Measurements from ENCODE around the gene GAL3ST3.

GAL3ST3 gene

DNA sequence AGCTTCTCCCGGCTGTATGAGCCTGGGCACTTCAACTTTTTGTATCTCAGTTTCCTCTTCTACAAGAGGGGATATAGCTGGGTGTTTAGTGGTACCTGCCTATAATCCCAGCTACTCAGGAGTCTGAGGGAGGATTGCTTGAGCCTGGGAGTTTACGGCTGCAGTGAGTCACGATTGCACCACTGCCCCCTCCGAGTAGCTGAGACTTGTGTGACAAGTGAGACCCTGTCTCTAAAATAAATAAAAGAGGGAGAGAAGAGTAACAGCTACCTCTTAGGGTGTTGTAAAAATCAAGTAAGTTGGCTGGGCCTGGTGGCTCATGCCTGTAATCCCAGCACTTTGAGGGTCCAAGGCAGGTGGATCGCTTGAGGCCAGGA is 12.6 kb downstream of the GAL3ST3 start:
- Histone ChIP-seq H3K4me2 (ENCODE audit: insufficient read depth, low read length, poor library complexity, severe bottlenecking) (no peak overlapping the region), H4K91ac (ENCODE audit: low read depth, low read length, poor library complexity) (no peak overlapping the region), H2BK12ac (ENCODE audit: low read length) (no peak overlapping the region), H3K27ac (replicated peaks; ENCODE audit: low read length) (no peak overlapping the region), H2BK120ac (ENCODE audit: low read depth, low read length) (no peak overlapping the region), H3K79me1 (ENCODE audit: low read depth, low read length) (no peaks in the 10 kb centered on the region), H2BK5ac (ENCODE audit: low read length) (no peak overlapping the region), H3K36me3 (replicated peaks in 1 of 2; ENCODE audit: control insufficient read depth in 2 of 2, insufficient read depth in 2 of 2, low read length in 2 of 2) (peaks cover 0 to 6% of the 10 kb centered on the region in 2 donors), H2BK15ac (ENCODE audit: low read length) (no peak overlapping the region), H2AFZ (ENCODE audit: low read length) (no peak overlapping the region), H3K4me1 (ENCODE audit: control insufficient read depth in 2 of 2, insufficient read depth in 1 of 2, low read depth in 1 of 2, low read length in 2 of 2) (peaks cover 0 to 2% of the 10 kb centered on the region in 2 donors), H3K9ac (ENCODE audit: low read depth, low read length, poor library complexity) (no peak overlapping the region), H4K8ac (ENCODE audit: low read depth, low read length) (no peak overlapping the region), H3K18ac (ENCODE audit: low read length) (no peak overlapping the region), H3K4ac (ENCODE audit: low read length) (no peak overlapping the region), H3K14ac (ENCODE audit: low read length) (no peak overlapping the region), H3K23ac (ENCODE audit: low read depth, low read length, poor library complexity) (no peak overlapping the region), H3K4me3 (ENCODE audit: low read length in 2 of 2) (no peak overlapping the region), H2AK5ac (ENCODE audit: low read depth, low read length) (no peak overlapping the region), H3K27me3 (ENCODE audit: control insufficient read depth in 3 of 3, insufficient read depth in 3 of 3, low read depth in 1 of 3, low read length in 3 of 3) (peaks cover 0 to 3% (median 2%) of the 10 kb centered on the region in 3 experiments), H3K9me3 (replicated peaks in 1 of 2; ENCODE audit: control insufficient read depth in 2 of 2, insufficient read depth in 1 of 2, low read depth in 1 of 2, low read length in 2 of 2) (peaks cover 4% of the 10 kb centered on the region in 2 donors)
- no CpG with 5 or more reads among the region's 5 CpGs for WGBS, 2 donors (ENCODE audit: extremely low coverage in 2 of 2, insufficient read length in 2 of 2, insufficient replicate concordance in 1 of 2)
- DNase-seq (ENCODE audit: low spot score): no peak

DNA sequence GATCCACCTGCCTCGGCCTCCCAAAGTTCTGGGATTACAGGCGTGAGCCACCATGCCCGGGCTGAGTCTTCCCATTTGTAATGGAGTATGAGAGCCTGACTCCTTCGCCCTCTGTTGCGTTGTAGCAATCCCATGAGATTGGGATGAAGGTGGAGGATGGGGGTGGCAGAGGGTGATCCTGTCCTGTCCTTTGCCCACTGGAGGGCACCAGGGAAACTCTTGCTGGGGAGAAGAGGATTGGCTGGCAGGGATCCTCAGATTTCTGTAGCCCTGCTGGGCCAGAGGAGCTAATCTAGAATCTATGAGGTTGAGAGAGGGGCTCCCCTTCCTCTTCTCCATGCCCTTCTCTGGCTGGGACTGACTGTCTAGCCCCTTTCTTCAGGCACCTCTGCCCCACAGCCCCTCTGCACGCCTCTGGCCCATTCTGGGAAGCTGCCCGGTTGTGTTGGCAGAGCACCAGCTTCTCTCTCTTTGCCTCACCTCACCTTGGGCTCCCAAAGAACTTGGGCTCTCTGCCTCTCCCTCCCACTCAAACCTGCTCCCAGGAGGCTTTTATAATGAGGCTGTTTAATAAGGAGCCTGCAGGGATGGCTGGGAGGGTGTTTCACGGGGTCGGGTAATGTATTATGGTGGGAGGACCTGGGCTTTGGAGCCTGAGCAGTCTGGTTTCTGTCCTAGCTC is 13.2 kb downstream of the GAL3ST3 start:
- Histone ChIP-seq H4K91ac (ENCODE audit: low read depth, low read length, poor library complexity) (no peak overlapping the region), H3K4me1 (ENCODE audit: control insufficient read depth in 2 of 2, insufficient read depth in 1 of 2, low read depth in 1 of 2, low read length in 2 of 2) (peaks cover 0 to 1% of the 10 kb centered on the region in 2 donors), H2BK15ac (ENCODE audit: low read length) (no peak overlapping the region), H3K18ac (ENCODE audit: low read length) (no peak overlapping the region), H3K9ac (ENCODE audit: low read depth, low read length, poor library complexity) (no peak overlapping the region), H3K36me3 (replicated peaks in 1 of 2; ENCODE audit: control insufficient read depth in 2 of 2, insufficient read depth in 2 of 2, low read length in 2 of 2) (peaks cover 0 to 3% of the 10 kb centered on the region in 2 donors), H2BK12ac (ENCODE audit: low read length) (no peak overlapping the region), H2AK5ac (ENCODE audit: low read depth, low read length) (no peak overlapping the region), H2BK120ac (ENCODE audit: low read depth, low read length) (no peak overlapping the region), H3K27me3 (ENCODE audit: control insufficient read depth in 3 of 3, insufficient read depth in 3 of 3, low read depth in 1 of 3, low read length in 3 of 3) (peaks cover 0 to 3% (median 2%) of the 10 kb centered on the region in 3 experiments), H3K79me1 (ENCODE audit: low read depth, low read length) (no peaks in the 10 kb centered on the region), H3K23ac (ENCODE audit: low read depth, low read length, poor library complexity) (no peak overlapping the region), H4K8ac (ENCODE audit: low read depth, low read length) (no peak overlapping the region), H3K27ac (replicated peaks; ENCODE audit: low read length) (no peak overlapping the region), H2BK5ac (ENCODE audit: low read length) (no peak overlapping the region), H3K14ac (ENCODE audit: low read length) (no peak overlapping the region), H3K4me3 (ENCODE audit: low read length in 2 of 2) (no peak overlapping the region), H3K4me2 (ENCODE audit: insufficient read depth, low read length, poor library complexity, severe bottlenecking) (no peak overlapping the region), H3K4ac (ENCODE audit: low read length) (no peak overlapping the region), H2AFZ (ENCODE audit: low read length) (peak overlapping the region; percentile 17), H3K9me3 (replicated peaks in 1 of 2; ENCODE audit: control insufficient read depth in 2 of 2, insufficient read depth in 1 of 2, low read depth in 1 of 2, low read length in 2 of 2) (peaks cover 4% of the 10 kb centered on the region in 2 donors)
- no peak for DNase-seq (ENCODE audit: low spot score)
- WGBS, 2 donors (ENCODE audit: extremely low coverage in 2 of 2, insufficient read length in 2 of 2, insufficient replicate concordance in 1 of 2): no CpG with 5 or more reads among the region's 9 CpGs

DNA sequence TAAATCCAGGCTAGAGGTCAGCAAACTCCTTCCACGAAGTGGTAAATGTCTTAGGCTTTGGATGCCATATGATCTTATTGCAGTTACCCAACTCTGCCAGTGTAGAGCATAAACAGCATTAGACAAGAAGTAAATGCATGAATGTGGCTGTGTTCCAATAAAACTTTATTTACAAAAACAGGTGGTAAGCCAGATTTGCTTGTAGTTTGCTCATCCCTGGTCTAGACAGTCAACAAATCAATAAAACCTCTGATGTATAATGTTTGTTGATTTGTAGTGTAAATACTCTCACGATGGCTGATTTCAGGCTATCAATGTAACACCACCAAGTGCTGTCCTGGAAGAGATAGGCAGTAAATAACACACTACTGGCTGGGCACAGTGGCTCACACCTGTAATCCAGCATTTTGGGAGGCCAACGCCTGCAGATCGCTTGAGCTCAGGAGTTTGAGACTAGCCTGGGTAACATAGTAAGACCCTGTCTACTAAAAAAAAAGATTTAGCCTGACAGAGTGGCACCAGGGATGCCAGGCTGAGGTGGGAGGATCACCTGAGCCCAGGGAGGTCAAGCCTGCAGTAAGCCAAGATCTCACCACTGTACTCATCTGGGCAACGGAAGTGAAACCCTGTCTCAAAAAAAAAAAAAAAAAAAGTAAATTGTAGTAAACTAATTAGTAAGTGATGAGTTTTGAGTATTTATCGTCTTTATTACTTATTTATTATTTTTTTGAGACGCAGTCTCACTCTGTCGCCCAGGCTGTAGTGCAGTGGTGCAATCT is 15.8 kb downstream of the GAL3ST3 start:
- H3K14ac ChIP-seq (ENCODE audit: low read length): peak overlapping the region; percentile 21
- H3K4me2 ChIP-seq (ENCODE audit: insufficient read depth, low read length, poor library complexity, severe bottlenecking): no peak overlapping the region
- no peak overlapping the region for H3K27ac ChIP-seq (replicated peaks; ENCODE audit: low read length)
- no peak overlapping the region for H3K4me3 ChIP-seq (ENCODE audit: low read length in 2 of 2)
- no peaks in the 10 kb centered on the region for H3K4me1 ChIP-seq (ENCODE audit: control insufficient read depth in 2 of 2, insufficient read depth in 1 of 2, low read depth in 1 of 2, low read length in 2 of 2)
- H2BK12ac ChIP-seq (ENCODE audit: low read length): no peak overlapping the region
- no peak overlapping the region for H2BK120ac ChIP-seq (ENCODE audit: low read depth, low read length)
- H2BK5ac ChIP-seq (ENCODE audit: low read length): no peak overlapping the region
- H3K9me3 ChIP-seq (replicated peaks in 1 of 2; ENCODE audit: control insufficient read depth in 2 of 2, insufficient read depth in 1 of 2, low read depth in 1 of 2, low read length in 2 of 2): peaks cover 3 to 4% of the 10 kb centered on the region in 2 donors
- no peaks in the 10 kb centered on the region for H3K36me3 ChIP-seq (replicated peaks in 1 of 2; ENCODE audit: control insufficient read depth in 2 of 2, insufficient read depth in 2 of 2, low read length in 2 of 2)
- H4K8ac ChIP-seq (ENCODE audit: low read depth, low read length): no peak overlapping the region
- no CpG with 5 or more reads among the region's 8 CpGs for WGBS, 2 donors (ENCODE audit: extremely low coverage in 2 of 2, insufficient read length in 2 of 2, insufficient replicate concordance in 1 of 2)
- H2BK15ac ChIP-seq (ENCODE audit: low read length): no peak overlapping the region
- no peak for DNase-seq (ENCODE audit: low spot score)
- no peak overlapping the region for H3K18ac ChIP-seq (ENCODE audit: low read length)
- no peak overlapping the region for H2AFZ ChIP-seq (ENCODE audit: low read length)
- H3K4ac ChIP-seq (ENCODE audit: low read length): no peak overlapping the region
- no peaks in the 10 kb centered on the region for H3K79me1 ChIP-seq (ENCODE audit: low read depth, low read length)
- peaks cover 0 to 3% (median 2%) of the 10 kb centered on the region in 3 experiments for H3K27me3 ChIP-seq (ENCODE audit: control insufficient read depth in 3 of 3, insufficient read depth in 3 of 3, low read depth in 1 of 3, low read length in 3 of 3)
- H3K9ac ChIP-seq (ENCODE audit: low read depth, low read length, poor library complexity): no peak overlapping the region
- H4K91ac ChIP-seq (ENCODE audit: low read depth, low read length, poor library complexity): no peak overlapping the region
- no peak overlapping the region for H2AK5ac ChIP-seq (ENCODE audit: low read depth, low read length)
- H3K23ac ChIP-seq (ENCODE audit: low read depth, low read length, poor library complexity): no peak overlapping the region

DNA sequence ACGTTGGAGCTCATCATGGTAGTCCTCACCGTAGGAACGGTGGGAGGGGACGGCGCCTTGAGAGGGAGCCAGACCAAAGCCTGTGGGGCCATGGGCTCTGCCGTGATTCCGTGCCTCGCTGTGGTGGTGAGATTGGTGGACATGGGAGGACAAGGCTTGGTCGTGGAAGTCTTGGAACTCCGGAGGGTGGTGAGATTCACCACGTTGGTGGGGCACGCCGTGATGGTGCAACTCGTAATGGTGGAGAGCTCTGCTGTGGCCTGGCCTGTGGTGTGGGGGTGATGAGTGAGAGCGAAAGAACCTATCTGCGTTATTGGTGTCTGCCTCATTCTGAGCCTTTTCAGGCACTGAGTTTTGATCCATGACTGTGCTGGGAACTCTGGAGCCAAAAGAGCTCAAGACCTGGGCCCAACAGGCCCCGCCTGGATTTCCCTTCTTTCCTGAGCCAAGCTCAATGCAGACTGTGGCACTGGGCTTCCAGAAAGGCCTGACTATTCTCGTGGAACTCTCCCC is 22.9 kb downstream of the GAL3ST3 start, which contains the start of gene CATSPER1:
CATSPER1 (minus strand) TSS at position 463 of the 513 bp plus-strand sequence; CDS start at position 363, 100 bp downstream.
- no CpG with 5 or more reads among the region's 18 CpGs for WGBS, 2 donors (ENCODE audit: extremely low coverage in 2 of 2, insufficient read length in 2 of 2, insufficient replicate concordance in 1 of 2)

More for the DNA sequence above, 22.9 kb downstream of the GAL3ST3 start, which contains the start of gene CATSPER1:
- H3K4me3 ChIP-seq (ENCODE audit: low read length in 2 of 2): no peak within 1 kb of the TSS
- H3K9ac ChIP-seq (ENCODE audit: low read depth, low read length, poor library complexity): peak within 1 kb of the TSS; percentile 60
- H3K4me2 ChIP-seq (ENCODE audit: insufficient read depth, low read length, poor library complexity, severe bottlenecking): no peak within 1 kb of the TSS
- no peak within 1 kb of the TSS for H4K8ac ChIP-seq (ENCODE audit: low read depth, low read length)
- no peaks in the 10 kb centered on the region for H3K36me3 ChIP-seq (replicated peaks in 1 of 2; ENCODE audit: control insufficient read depth in 2 of 2, insufficient read depth in 2 of 2, low read length in 2 of 2)
- H3K27me3 ChIP-seq (ENCODE audit: control insufficient read depth in 3 of 3, insufficient read depth in 3 of 3, low read depth in 1 of 3, low read length in 3 of 3): peaks cover 0 to 17% (median 13%) of the 10 kb centered on the region in 3 experiments
- H3K14ac ChIP-seq (ENCODE audit: low read length): peak within 1 kb of the TSS; percentile 71
- H2BK15ac ChIP-seq (ENCODE audit: low read length): peak within 1 kb of the TSS; percentile 99
- no peak within 1 kb of the TSS for H3K27ac ChIP-seq (replicated peaks; ENCODE audit: low read length)
- DNase-seq (ENCODE audit: low spot score): no peak
- no peaks in the 10 kb centered on the region for H3K79me1 ChIP-seq (ENCODE audit: low read depth, low read length)
- H2BK120ac ChIP-seq (ENCODE audit: low read depth, low read length): no peak within 1 kb of the TSS
- peak within 1 kb of the TSS; percentile 73 for H2BK12ac ChIP-seq (ENCODE audit: low read length)
- peak within 1 kb of the TSS; percentile 90 for H2AK5ac ChIP-seq (ENCODE audit: low read depth, low read length)
- H3K4me1 ChIP-seq (ENCODE audit: control insufficient read depth in 2 of 2, insufficient read depth in 1 of 2, low read depth in 1 of 2, low read length in 2 of 2): no peaks in the 10 kb centered on the region
- no peak within 1 kb of the TSS for H4K91ac ChIP-seq (ENCODE audit: low read depth, low read length, poor library complexity)
- no peak within 1 kb of the TSS for H2AFZ ChIP-seq (ENCODE audit: low read length)
- no peak within 1 kb of the TSS for H3K4ac ChIP-seq (ENCODE audit: low read length)
- no peaks in the 10 kb centered on the region for H3K9me3 ChIP-seq (replicated peaks in 1 of 2; ENCODE audit: control insufficient read depth in 2 of 2, insufficient read depth in 1 of 2, low read depth in 1 of 2, low read length in 2 of 2)
- peak within 1 kb of the TSS; percentile 53 for H2BK5ac ChIP-seq (ENCODE audit: low read length)
- peak within 1 kb of the TSS; percentile 55 for H3K23ac ChIP-seq (ENCODE audit: low read depth, low read length, poor library complexity)
- peak within 1 kb of the TSS; percentile 17 for H3K18ac ChIP-seq (ENCODE audit: low read length)
